ENCODE data around the gene MMP14. TPM values are rescaled to one million over a fixed set of nuclear protein-coding genes. Genes with fewer than 3 reads are reported as not detected.

Gene MMP14
- total and polyA plus RNA-seq, 2 experiments from 2014 or later, result 21.4 to 160 TPM

DNA sequence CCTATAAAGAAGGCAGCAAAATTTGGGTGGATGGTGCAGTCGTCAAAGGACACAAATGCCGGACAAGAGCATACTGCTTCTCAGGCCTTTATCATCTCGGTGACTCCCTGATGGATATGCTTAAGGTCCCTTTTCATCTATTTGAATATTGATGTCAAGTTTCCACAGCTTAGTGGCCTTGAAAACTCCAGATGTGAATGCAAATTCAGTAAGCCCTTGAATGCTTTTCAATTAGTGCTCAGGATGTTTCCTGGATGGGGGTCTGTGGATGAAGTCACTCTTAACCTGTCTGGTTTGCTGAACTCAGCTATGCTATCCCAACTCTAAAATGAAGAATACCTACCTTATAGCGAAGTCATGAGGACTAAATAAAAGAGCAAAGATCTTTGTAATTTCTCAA is 57.3 kb downstream of the MMP14 start:
- Histone ChIP-seq H3K9me2 (replicated peaks; ENCODE audit: insufficient read depth) (no peaks in the 10 kb centered on the region), H2AFZ (no peak overlapping the region), H3K27ac (no peak overlapping the region), H3K36me3 (replicated peaks; ENCODE audit: insufficient read depth, low read depth) (no peaks in the 10 kb centered on the region), H3K4me2 (no peak overlapping the region), H3K27me3 (no peaks in the 10 kb centered on the region), H4K20me1 (ENCODE audit: insufficient read depth, poor library complexity, severe bottlenecking) (no peaks in the 10 kb centered on the region), H3K4me3 (no peak overlapping the region), H3K9me3 (ENCODE audit: low read depth) (no peaks in the 10 kb centered on the region), H3K4me1 (ENCODE audit: insufficient read depth) (no peaks in the 10 kb centered on the region), H3K79me2 (no peaks in the 10 kb centered on the region)
- no peak for DNase-seq (ENCODE audit: low spot score)
- WGBS (ENCODE audit: low lambda C conversion rate, missing lambda C conversion rate), result 92% methylated on average over 4 of the region's 4 CpGs
- TF ChIP-seq EZH2phosphoT487 (IDR thresholded peaks at IDR 0.05; ENCODE audit: low read depth, severe bottlenecking, unreplicated experiment), result no peak
- no peak for TF ChIP-seq EZH2 (IDR thresholded peaks at IDR 0.05; ENCODE audit: borderline replicate concordance)
- TF ChIP-seq, protein P1, sequence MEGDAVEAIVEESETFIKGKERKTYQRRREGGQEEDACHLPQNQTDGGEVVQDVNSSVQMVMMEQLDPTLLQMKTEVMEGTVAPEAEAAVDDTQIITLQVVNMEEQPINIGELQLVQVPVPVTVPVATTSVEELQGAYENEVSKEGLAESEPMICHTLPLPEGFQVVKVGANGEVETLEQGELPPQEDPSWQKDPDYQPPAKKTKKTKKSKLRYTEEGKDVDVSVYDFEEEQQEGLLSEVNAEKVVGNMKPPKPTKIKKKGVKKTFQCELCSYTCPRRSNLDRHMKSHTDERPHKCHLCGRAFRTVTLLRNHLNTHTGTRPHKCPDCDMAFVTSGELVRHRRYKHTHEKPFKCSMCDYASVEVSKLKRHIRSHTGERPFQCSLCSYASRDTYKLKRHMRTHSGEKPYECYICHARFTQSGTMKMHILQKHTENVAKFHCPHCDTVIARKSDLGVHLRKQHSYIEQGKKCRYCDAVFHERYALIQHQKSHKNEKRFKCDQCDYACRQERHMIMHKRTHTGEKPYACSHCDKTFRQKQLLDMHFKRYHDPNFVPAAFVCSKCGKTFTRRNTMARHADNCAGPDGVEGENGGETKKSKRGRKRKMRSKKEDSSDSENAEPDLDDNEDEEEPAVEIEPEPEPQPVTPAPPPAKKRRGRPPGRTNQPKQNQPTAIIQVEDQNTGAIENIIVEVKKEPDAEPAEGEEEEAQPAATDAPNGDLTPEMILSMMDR (IDR thresholded peaks at IDR 0.05; ENCODE audit: poor library complexity), result no peak

DNA sequence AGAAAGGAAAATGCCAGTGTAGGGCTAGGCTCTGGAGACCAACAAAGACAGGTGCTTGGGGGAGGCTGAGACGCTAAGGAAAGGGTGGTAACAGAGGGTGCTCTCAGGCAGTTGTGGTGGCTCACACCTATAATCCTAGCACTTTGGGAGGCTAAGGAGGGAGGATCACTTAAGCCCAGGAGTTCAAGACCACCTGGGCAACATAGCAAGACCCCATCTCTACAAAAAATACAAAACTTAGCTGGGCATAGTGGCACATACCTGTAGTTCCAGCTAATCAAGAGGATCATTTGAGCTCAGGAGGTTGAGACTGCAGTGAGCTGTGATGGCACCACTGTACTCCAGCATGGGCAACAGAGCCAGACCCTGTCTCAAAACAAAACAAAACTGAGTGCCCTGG is 59.0 kb downstream of the MMP14 start:
- Histone ChIP-seq H3K4me2 (no peak overlapping the region), H3K27ac (no peak overlapping the region), H3K4me3 (no peak overlapping the region), H2AFZ (no peak overlapping the region), H3K9me3 (ENCODE audit: low read depth) (no peaks in the 10 kb centered on the region), H3K36me3 (replicated peaks; ENCODE audit: insufficient read depth, low read depth) (no peaks in the 10 kb centered on the region), H3K27me3 (no peaks in the 10 kb centered on the region), H3K79me2 (no peaks in the 10 kb centered on the region), H3K9me2 (replicated peaks; ENCODE audit: insufficient read depth) (no peaks in the 10 kb centered on the region), H3K4me1 (ENCODE audit: insufficient read depth) (peaks cover 4% of the 10 kb centered on the region), H4K20me1 (ENCODE audit: insufficient read depth, poor library complexity, severe bottlenecking) (no peaks in the 10 kb centered on the region)
- TF ChIP-seq, protein P1 (IDR thresholded peaks at IDR 0.05; ENCODE audit: poor library complexity), result no peak
- no peak for TF ChIP-seq EZH2 (IDR thresholded peaks at IDR 0.05; ENCODE audit: borderline replicate concordance)
- TF ChIP-seq EZH2phosphoT487 (IDR thresholded peaks at IDR 0.05; ENCODE audit: low read depth, severe bottlenecking, unreplicated experiment), result no peak
- DNase-seq (ENCODE audit: low spot score), result no peak
- WGBS (ENCODE audit: low lambda C conversion rate, missing lambda C conversion rate), result 90% methylated on average over 1 of the region's 1 CpG

DNA sequence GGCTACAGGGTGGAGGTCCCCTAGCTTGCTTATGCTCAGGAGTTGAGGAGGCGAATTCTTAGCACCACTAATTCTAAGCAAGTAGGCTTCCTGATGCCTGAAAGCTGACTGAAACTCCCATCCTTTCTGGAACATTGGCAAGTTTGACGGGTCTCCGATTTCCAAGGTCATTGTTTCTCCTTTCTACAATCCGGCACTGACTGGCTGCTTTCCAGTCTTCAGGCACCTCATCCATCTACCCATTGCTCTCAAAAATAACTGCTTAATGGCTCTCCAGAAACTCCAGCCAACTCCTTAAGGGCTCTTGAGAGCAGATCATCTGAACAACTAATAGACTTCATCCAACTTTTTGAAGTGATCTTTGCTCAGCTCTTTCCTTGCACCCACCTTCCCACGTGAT is 60.0 kb downstream of the MMP14 start:
- TF ChIP-seq, protein P1 (IDR thresholded peaks at IDR 0.05; ENCODE audit: poor library complexity), result no peak
- TF ChIP-seq EZH2phosphoT487 (IDR thresholded peaks at IDR 0.05; ENCODE audit: low read depth, severe bottlenecking, unreplicated experiment) (no peak), EZH2 (IDR thresholded peaks at IDR 0.05; ENCODE audit: borderline replicate concordance) (no peak)
- H3K9me3 ChIP-seq (ENCODE audit: low read depth), result no peaks in the 10 kb centered on the region
- DNase-seq (ENCODE audit: low spot score), result no peak
- H3K27ac ChIP-seq, result no peak overlapping the region
- H3K4me2 ChIP-seq, result no peak overlapping the region
- peaks cover 4% of the 10 kb centered on the region for H3K4me1 ChIP-seq (ENCODE audit: insufficient read depth)
- H4K20me1 ChIP-seq (ENCODE audit: insufficient read depth, poor library complexity, severe bottlenecking), result no peaks in the 10 kb centered on the region
- 91% methylated on average over 5 of the region's 5 CpGs for WGBS (ENCODE audit: low lambda C conversion rate, missing lambda C conversion rate)
- H2AFZ ChIP-seq, result no peak overlapping the region
- no peaks in the 10 kb centered on the region for H3K27me3 ChIP-seq
- H3K4me3 ChIP-seq, result no peak overlapping the region
- H3K36me3 ChIP-seq (replicated peaks; ENCODE audit: insufficient read depth, low read depth), result no peaks in the 10 kb centered on the region
- H3K9me2 ChIP-seq (replicated peaks; ENCODE audit: insufficient read depth), result no peaks in the 10 kb centered on the region
- H3K79me2 ChIP-seq, result no peaks in the 10 kb centered on the region

DNA sequence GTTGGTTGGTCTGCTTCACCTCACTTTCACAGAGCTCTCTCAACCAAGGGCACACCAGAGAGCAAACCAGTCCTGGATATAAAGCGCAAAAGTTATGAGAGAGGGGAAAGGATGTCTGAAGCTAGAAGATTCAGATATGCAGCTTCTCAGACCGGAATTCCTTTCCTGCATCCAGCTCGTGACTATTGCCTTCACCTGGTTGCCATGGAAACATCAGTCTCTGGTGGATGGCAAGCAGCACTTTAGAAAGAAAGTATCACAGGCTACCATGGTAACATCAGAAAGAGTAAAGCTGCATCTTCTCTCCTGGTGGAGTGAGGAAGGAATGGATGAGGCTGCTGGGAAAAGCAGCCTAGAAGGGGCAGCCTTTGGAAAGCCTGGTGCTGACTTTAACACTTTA is 60.4 kb downstream of the MMP14 start:
- TF ChIP-seq EZH2phosphoT487 (IDR thresholded peaks at IDR 0.05; ENCODE audit: low read depth, severe bottlenecking, unreplicated experiment), result no peak
- TF ChIP-seq EZH2 (IDR thresholded peaks at IDR 0.05; ENCODE audit: borderline replicate concordance), result no peak
- TF ChIP-seq, protein P1 (IDR thresholded peaks at IDR 0.05; ENCODE audit: poor library complexity), result no peak
- Histone ChIP-seq H3K9me2 (replicated peaks; ENCODE audit: insufficient read depth) (no peaks in the 10 kb centered on the region), H3K27me3 (no peaks in the 10 kb centered on the region), H4K20me1 (ENCODE audit: insufficient read depth, poor library complexity, severe bottlenecking) (no peaks in the 10 kb centered on the region), H3K9me3 (ENCODE audit: low read depth) (no peaks in the 10 kb centered on the region), H3K4me2 (no peak overlapping the region), H3K4me3 (no peak overlapping the region), H3K79me2 (no peaks in the 10 kb centered on the region), H3K4me1 (ENCODE audit: insufficient read depth) (peaks cover 4% of the 10 kb centered on the region), H2AFZ (no peak overlapping the region), H3K36me3 (replicated peaks; ENCODE audit: insufficient read depth, low read depth) (no peaks in the 10 kb centered on the region), H3K27ac (no peak overlapping the region)
- DNase-seq (ENCODE audit: low spot score), result no peak
- WGBS (ENCODE audit: low lambda C conversion rate, missing lambda C conversion rate), result 88% methylated on average over 3 of the region's 3 CpGs

Measured in hepatocyte (in vitro differentiated cells).